GM23338 (cell line): ENCODE measurements around the gene KCNK10. TPM values are rescaled to one million over a fixed set of nuclear protein-coding genes. Genes with fewer than 3 reads are reported as not detected.

Experiments
- ATAC-seq: fragments of 200-7000 bp; cut with Tn5 transposase; 3 replicates; pipeline ENCODE4 v1.9.1; 2020
- DNase-seq: peaks from one replicate; pipeline ENCODE4 v3.0.0-alpha.2; 2015; ENCODE audit warnings: low spot score
- H2AFZ ChIP-seq: fragments of 200-600 bp; sonication (generic); 2 replicates; pipeline ENCODE4 v1.8.0; 2016; ENCODE audit warnings: antibody characterized with exemption, mild to moderate bottlenecking, moderate library complexity
- H3F3A ChIP-seq: fragments of 200-600 bp; sonication (generic); replicated peaks from 2 replicates; pipeline ENCODE4 v1.8.0; 2017; ENCODE audit warnings: antibody characterized with exemption, mixed run types, low read depth
- H3K27ac ChIP-seq: fragments of 200-600 bp; sonication (generic); 2 replicates; pipeline ENCODE4 v1.6.1; 2016; ENCODE audit warnings: low read depth
- H3K27me3 ChIP-seq: fragments of 200-600 bp; sonication (generic); 2 replicates; pipeline ENCODE4 v1.8.0; 2016; ENCODE audit warnings: mild to moderate bottlenecking, mixed run types, moderate library complexity; ENCODE audit not compliant: insufficient read depth
- H3K36me3 ChIP-seq: fragments of 200-600 bp; sonication (generic); 2 replicates; pipeline ENCODE4 v1.8.0; 2016; ENCODE audit warnings: mild to moderate bottlenecking; ENCODE audit not compliant: insufficient read depth
- H3K4me1 ChIP-seq: fragments of 200-600 bp; sonication (generic); 2 replicates; pipeline ENCODE4 v1.8.0; 2016; ENCODE audit warnings: mild to moderate bottlenecking, moderate library complexity; ENCODE audit not compliant: insufficient read depth
- H3K4me2 ChIP-seq: fragments of 200-600 bp; sonication (generic); 2 replicates; pipeline ENCODE4 v1.7.1; 2017; ENCODE audit warnings: mixed run types
- H3K4me3 ChIP-seq: fragments of 200-600 bp; sonication (generic); 2 replicates; pipeline ENCODE4 v1.6.1; 2016; ENCODE audit warnings: mixed run types
- H3K79me2 ChIP-seq: fragments of 200-600 bp; sonication (generic); replicated peaks from 2 replicates; pipeline ENCODE4 v1.8.0; 2017; ENCODE audit warnings: mild to moderate bottlenecking; ENCODE audit not compliant: insufficient read depth
- H3K9me2 ChIP-seq: fragments of 200-600 bp; sonication (generic); 2 replicates; pipeline ENCODE4 v1.8.0; 2017; ENCODE audit not compliant: insufficient read depth
- H4K20me1 ChIP-seq: fragments of 200-600 bp; sonication (generic); replicated peaks from 2 replicates; pipeline ENCODE4 v1.8.0; 2017; ENCODE audit warnings: mild to moderate bottlenecking; ENCODE audit not compliant: insufficient read depth
- H3K27ac Mint-ChIP-seq: 2 replicates; pipeline ENCODE4 v1.8.0; 2020; ENCODE audit warnings: inconsistent platforms, mild to moderate bottlenecking, moderate library complexity, mixed read lengths
- H3K27me3 Mint-ChIP-seq: 3 replicates; pipeline ENCODE4 v1.8.0; 2022; ENCODE audit warnings: low read depth, mild to moderate bottlenecking, moderate library complexity, mixed read lengths, inconsistent platforms; ENCODE audit not compliant: insufficient read depth, poor library complexity
- H3K36me3 Mint-ChIP-seq: 3 replicates; pipeline ENCODE4 v1.8.0; 2021; ENCODE audit warnings: low read depth, mild to moderate bottlenecking, inconsistent platforms, moderate library complexity, mixed read lengths
- H3K4me1 Mint-ChIP-seq: 3 replicates; pipeline ENCODE4 v1.8.0; 2020; ENCODE audit warnings: mild to moderate bottlenecking, inconsistent platforms, mixed read lengths
- H3K4me3 Mint-ChIP-seq: 3 replicates; pipeline ENCODE4 v1.8.0; 2021; ENCODE audit warnings: moderate library complexity, mild to moderate bottlenecking, inconsistent platforms, mixed read lengths
- H3K9me3 Mint-ChIP-seq: 3 replicates; pipeline ENCODE4 v1.8.0; 2020; ENCODE audit warnings: moderate library complexity, mild to moderate bottlenecking, inconsistent platforms, mixed read lengths
- CREB1 ChIP-seq: fragments of 250-450 bp; sonication (Bioruptor Pico); IDR thresholded peaks from 2 replicates; pipeline ENCODE4 v1.5.0; 2020; ENCODE audit warnings: low read depth, mild to moderate bottlenecking, moderate library complexity
- CTCF ChIP-seq, 2 experiments: fragments of 200-600 bp in 1 of 2; sonication (generic) in 1 of 2; conservative IDR thresholded peaks; 2 replicates each; pipeline versions ENCODE4 v1.5.1 to v1.6.1; 2016 to 2017; ENCODE audit warnings: antibody characterized with exemption in 2 of 2, low read depth in 2 of 2, mild to moderate bottlenecking in 2 of 2, moderate library complexity in 1 of 2
- EZH2 ChIP-seq: fragments of 200-600 bp; sonication (generic); IDR thresholded peaks from one replicate; pipeline ENCODE4 v1.8.0; 2017; ENCODE audit warnings: antibody characterized with exemption, mild to moderate bottlenecking, low read depth; ENCODE audit not compliant: unreplicated experiment
- EZH2phosphoT487 ChIP-seq: fragments of 200-600 bp; sonication (generic); IDR thresholded peaks from one replicate; pipeline ENCODE4 v1.8.1; 2018; ENCODE audit warnings: antibody characterized with exemption; ENCODE audit not compliant: unreplicated experiment
- JUNB ChIP-seq: IDR thresholded peaks from one replicate; pipeline ENCODE4 v1.6.1; 2016; ENCODE audit warnings: antibody characterized with exemption; ENCODE audit not compliant: unreplicated experiment
- NANOG ChIP-seq: IDR thresholded peaks from 2 replicates; pipeline ENCODE4 v1.6.1; 2016; ENCODE audit warnings: antibody characterized with exemption, borderline replicate concordance
- POLR2AphosphoS5 ChIP-seq: IDR thresholded peaks from 2 replicates; pipeline ENCODE4 v1.6.1; 2016; ENCODE audit warnings: antibody characterized with exemption, low read depth
- REST ChIP-seq: IDR thresholded peaks from one replicate; pipeline ENCODE4 v1.6.1; 2018; ENCODE audit warnings: antibody characterized with exemption; ENCODE audit not compliant: unreplicated experiment
- STAT1 ChIP-seq: IDR thresholded peaks from one replicate; pipeline ENCODE4 v1.6.1; 2016; ENCODE audit warnings: antibody characterized with exemption; ENCODE audit not compliant: unreplicated experiment
- ZNF114 ChIP-seq: fragments of 250-450 bp; sonication (Bioruptor Pico); IDR thresholded peaks from 2 replicates; pipeline ENCODE4 v1.5.0; 2020; ENCODE audit warnings: mild to moderate bottlenecking, moderate library complexity
- ZNF331 ChIP-seq: fragments of 250-450 bp; sonication (Bioruptor Pico); IDR thresholded peaks from 2 replicates; pipeline ENCODE4 v1.5.0; 2020; ENCODE audit warnings: low read depth, mild to moderate bottlenecking, moderate library complexity
- polyA plus RNA-seq: library from polyadenylated mRNA; unstranded; fragments of >200 nt; fragmentation: Nextera tagmentation; extraction: Ambion mirVana; gene quantifications from 2 replicates; pipeline ENCODE4 v1.2.1, GENCODE V29; 2016
- total RNA-seq: library from RNA; depleted of rRNA; stranded (reverse); fragments of >200 nt; shearing (Covaris generic); gene quantifications from 2 replicates; pipeline ENCODE4 v1.2.3, GENCODE V29; 2014

The KCNK10 gene
- total and polyA plus RNA-seq, 2 experiments from 2014 or later = 0.29 to 1.0 TPM

- ATAC-seq = no peak
- Mint-ChIP-seq H3K9me3 (no peaks in the 10 kb centered on the region), H3K27me3 (peaks cover 4% of the 10 kb centered on the region), H3K36me3 (no peaks in the 10 kb centered on the region), H3K27ac (no peak overlapping the region), H3K4me1 (no peaks in the 10 kb centered on the region; the same call in none of the 3 replicates), H3K4me3 (no peak overlapping the region)
- no peaks in the 10 kb centered on the region for H3F3A ChIP-seq
- peaks cover 5% of the 10 kb centered on the region; the same call in 1 of the 2 replicates for H3K9me2 ChIP-seq
- H4K20me1 ChIP-seq = no peaks in the 10 kb centered on the region
- no peak overlapping the region for H3K4me3 ChIP-seq
- no peak for TF ChIP-seq ZNF331
- no peak for TF ChIP-seq CREB1 (CRISPR knock-in tag)
- TF ChIP-seq POLR2AphosphoS5 = no peak
- no peak for TF ChIP-seq ZNF114
- no peak for TF ChIP-seq EZH2phosphoT487
- no peak for TF ChIP-seq EZH2
- TF ChIP-seq CTCF (conservative IDR thresholded peaks at IDR 0.05; ENCODE audit: low read depth in 2 of 2) = no peak
- TF ChIP-seq JUNB = no peak
- H3K4me2 ChIP-seq = no peak overlapping the region
- no peaks in the 10 kb centered on the region for H3K27me3 ChIP-seq
- no peak overlapping the region for H3K27ac ChIP-seq
- no peaks in the 10 kb centered on the region for H3K4me1 ChIP-seq
- H3K79me2 ChIP-seq = no peaks in the 10 kb centered on the region
- H3K36me3 ChIP-seq = no peaks in the 10 kb centered on the region
- no peak for DNase-seq
- H2AFZ ChIP-seq = no peak overlapping the region
Measured at GRCh38 chr14:88203291-88203690, 119.8 kb downstream of the KCNK10 start.

- no peak for TF ChIP-seq ZNF331
- no peaks in the 10 kb centered on the region for H3K36me3 ChIP-seq
- H3K4me3 ChIP-seq = no peak overlapping the region
- DNase-seq (no peak), ATAC-seq (no peak)
- H3K4me2 ChIP-seq = no peak overlapping the region
- H2AFZ ChIP-seq = no peak overlapping the region
- Mint-ChIP-seq H3K9me3 (no peaks in the 10 kb centered on the region), H3K4me3 (no peak overlapping the region), H3K4me1 (no peaks in the 10 kb centered on the region; the same call in none of the 3 replicates), H3K36me3 (no peaks in the 10 kb centered on the region), H3K27ac (no peak overlapping the region), H3K27me3 (peaks cover 4% of the 10 kb centered on the region)
- no peaks in the 10 kb centered on the region for H3K79me2 ChIP-seq
- H3K27ac ChIP-seq = no peak overlapping the region
- H3K9me2 ChIP-seq = peaks cover 2% of the 10 kb centered on the region; the same call in 1 of the 2 replicates
- no peaks in the 10 kb centered on the region for H3K27me3 ChIP-seq
- no peaks in the 10 kb centered on the region for H3K4me1 ChIP-seq
- no peaks in the 10 kb centered on the region for H3F3A ChIP-seq
- H4K20me1 ChIP-seq = no peaks in the 10 kb centered on the region
Measured at GRCh38 chr14:88202286-88202685, 120.8 kb downstream of the KCNK10 start.

- Histone ChIP-seq H3K79me2 (no peaks in the 10 kb centered on the region), H3K4me3 (no peak overlapping the region), H3K36me3 (no peaks in the 10 kb centered on the region), H3K4me1 (0 out of 2 replicates have a peak, but pooled peaks cover 1% of the 10 kb centered on the region), H4K20me1 (no peaks in the 10 kb centered on the region), H3K4me2 (no peak overlapping the region), H2AFZ (no peak overlapping the region), H3K27ac (no peak overlapping the region), H3K9me2 (peaks cover 2% of the 10 kb centered on the region; the same call in 1 of the 2 replicates), H3F3A (no peaks in the 10 kb centered on the region), H3K27me3 (no peaks in the 10 kb centered on the region)
- peaks cover 4% of the 10 kb centered on the region for H3K27me3 Mint-ChIP-seq
- no peak overlapping the region for H3K4me3 Mint-ChIP-seq
- H3K27ac Mint-ChIP-seq = no peak overlapping the region
- H3K4me1 Mint-ChIP-seq = no peaks in the 10 kb centered on the region; the same call in none of the 3 replicates
- ATAC-seq = no peak
- H3K36me3 Mint-ChIP-seq = no peaks in the 10 kb centered on the region
- no peaks in the 10 kb centered on the region for H3K9me3 Mint-ChIP-seq
- no peak for DNase-seq
- TF ChIP-seq REST = no peak
- no peak for TF ChIP-seq EZH2phosphoT487
- TF ChIP-seq CREB1 (CRISPR knock-in tag) = no peak
- no peak for TF ChIP-seq STAT1
- no peak for TF ChIP-seq CTCF (conservative IDR thresholded peaks at IDR 0.05; ENCODE audit: low read depth in 2 of 2)
- no peak for TF ChIP-seq POLR2AphosphoS5
- TF ChIP-seq NANOG = no peak
- no peak for TF ChIP-seq ZNF331
Measured at GRCh38 chr14:88201851-88202250, 121.2 kb downstream of the KCNK10 start.
